GM10248 (cell line): ENCODE measurements around the gene KRTAP8-1.
A peak's percentile ranks its signal among the peaks of the same experiment; 100 is the strongest.

Experiments used
- CTCF ChIA-PET: fragments of 300-600 bp; sonication (Branson Sonifier 250); formaldehyde crosslinking; extraction: SDS; loops from one replicate; lab custom pipeline; 2021; ENCODE audit warnings: antibody characterized with exemption; lab: Yijun Ruan, JAX
- POLR2A ChIA-PET: fragments of 350-650 bp; sonication (Branson Sonifier 250); formaldehyde crosslinking; extraction: SDS; loops from one replicate; lab custom pipeline; 2020; ENCODE audit warnings: antibody characterized with exemption; lab: Yijun Ruan, JAX
- DNase-seq: peaks from one replicate; pipeline ENCODE4 v3.0.0; 2012; ENCODE audit errors: extremely low spot score
- TF ChIP-seq, protein P1 (sequence below): IDR thresholded peaks from 2 replicates; pipeline ENCODE4 v1.5.1; 2012; ENCODE audit warnings: mild to moderate bottlenecking, low read depth; ENCODE audit errors: extremely low read depth, missing control alignments, control extremely low read depth

KRTAP8-1 gene

GRCh38 chr21:30813174-30813573 is at the start of gene KRTAP8-1:
KRTAP8-1 (minus strand) TSS chr21:30813274; CDS start chr21:30813220, 54 bp downstream.
- no peak for DNase-seq
- ChIA-PET POLR2A (no interaction called here), CTCF (interaction anchor here (1.6 kb wide), 1 partner anchor 13 kb away, joined by 3 read pairs; no protein-coding TSS in a partner anchor)
- TF ChIP-seq, protein P1, sequence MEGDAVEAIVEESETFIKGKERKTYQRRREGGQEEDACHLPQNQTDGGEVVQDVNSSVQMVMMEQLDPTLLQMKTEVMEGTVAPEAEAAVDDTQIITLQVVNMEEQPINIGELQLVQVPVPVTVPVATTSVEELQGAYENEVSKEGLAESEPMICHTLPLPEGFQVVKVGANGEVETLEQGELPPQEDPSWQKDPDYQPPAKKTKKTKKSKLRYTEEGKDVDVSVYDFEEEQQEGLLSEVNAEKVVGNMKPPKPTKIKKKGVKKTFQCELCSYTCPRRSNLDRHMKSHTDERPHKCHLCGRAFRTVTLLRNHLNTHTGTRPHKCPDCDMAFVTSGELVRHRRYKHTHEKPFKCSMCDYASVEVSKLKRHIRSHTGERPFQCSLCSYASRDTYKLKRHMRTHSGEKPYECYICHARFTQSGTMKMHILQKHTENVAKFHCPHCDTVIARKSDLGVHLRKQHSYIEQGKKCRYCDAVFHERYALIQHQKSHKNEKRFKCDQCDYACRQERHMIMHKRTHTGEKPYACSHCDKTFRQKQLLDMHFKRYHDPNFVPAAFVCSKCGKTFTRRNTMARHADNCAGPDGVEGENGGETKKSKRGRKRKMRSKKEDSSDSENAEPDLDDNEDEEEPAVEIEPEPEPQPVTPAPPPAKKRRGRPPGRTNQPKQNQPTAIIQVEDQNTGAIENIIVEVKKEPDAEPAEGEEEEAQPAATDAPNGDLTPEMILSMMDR, result no peak

- ChIA-PET CTCF (interaction anchor here (1.4 to 2.7 kb wide), 3 partner anchors 9 to 15 kb away, joined by 4 to 7 read pairs (median 6); no protein-coding TSS in a partner anchor), POLR2A (no interaction called here)
- TF ChIP-seq, protein P1, result no peak
- DNase-seq, result no peak
Measured at GRCh38 chr21:30847627-30848500, 34.8 kb upstream of the KRTAP8-1 start.

GRCh38 chr21:30842990-30843389 is 29.9 kb upstream of the KRTAP8-1 start:
- no peak for DNase-seq
- TF ChIP-seq, protein P1, result no peak
- POLR2A ChIA-PET, result no interaction called here
- CTCF ChIA-PET, result no interaction called here

DNA sequence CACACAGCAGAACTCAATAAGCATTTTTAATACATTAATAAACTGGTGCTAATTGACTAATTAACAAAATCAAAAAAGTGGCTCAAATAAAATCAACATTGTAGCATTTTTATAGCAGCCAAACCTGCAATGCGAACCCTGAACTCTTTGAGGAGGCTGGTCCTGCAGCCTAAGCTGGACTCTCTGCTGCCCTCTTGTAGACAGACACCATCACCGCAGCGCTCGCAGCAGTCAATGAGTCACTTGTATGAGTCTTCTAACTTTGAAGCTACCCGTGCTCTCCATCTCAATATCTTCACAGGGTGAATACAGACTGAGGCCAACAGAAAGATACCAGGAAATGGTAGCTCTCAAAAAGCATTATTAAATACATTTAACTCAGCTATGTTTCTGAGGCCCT is 26.2 kb upstream of the KRTAP8-1 start:
- TF ChIP-seq, protein P1, result no peak
- DNase-seq, result peak; percentile 23
- POLR2A ChIA-PET, result no interaction called here
- CTCF ChIA-PET, result interaction anchor here (1.1 kb wide), 1 partner anchor 10 kb away, joined by 3 read pairs; no protein-coding TSS in a partner anchor

DNA sequence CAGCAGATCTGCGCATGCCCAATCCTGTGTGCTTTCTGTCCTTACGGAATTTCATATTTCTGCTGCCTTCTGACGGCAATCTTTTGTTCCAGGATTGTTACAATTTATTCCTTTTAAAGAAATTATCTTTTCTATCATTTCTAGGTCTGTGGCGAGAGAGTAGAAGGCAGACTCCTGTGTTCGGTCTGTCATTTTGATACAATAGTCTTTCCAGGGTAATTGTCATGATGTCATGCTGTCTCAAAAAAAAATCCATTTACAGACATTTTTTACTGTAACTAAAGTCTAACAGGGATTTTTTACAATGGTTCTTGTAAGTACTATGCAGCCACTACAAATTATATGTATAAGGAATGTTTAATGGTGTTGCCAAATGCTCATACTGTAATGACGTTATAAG is 25.5 kb upstream of the KRTAP8-1 start:
- TF ChIP-seq, protein P1, result no peak
- POLR2A ChIA-PET, result no interaction called here
- no peak for DNase-seq
- CTCF ChIA-PET, result interaction anchor here (1.5 kb wide), 1 partner anchor 12 kb away, joined by 3 read pairs; no protein-coding TSS in a partner anchor

DNA sequence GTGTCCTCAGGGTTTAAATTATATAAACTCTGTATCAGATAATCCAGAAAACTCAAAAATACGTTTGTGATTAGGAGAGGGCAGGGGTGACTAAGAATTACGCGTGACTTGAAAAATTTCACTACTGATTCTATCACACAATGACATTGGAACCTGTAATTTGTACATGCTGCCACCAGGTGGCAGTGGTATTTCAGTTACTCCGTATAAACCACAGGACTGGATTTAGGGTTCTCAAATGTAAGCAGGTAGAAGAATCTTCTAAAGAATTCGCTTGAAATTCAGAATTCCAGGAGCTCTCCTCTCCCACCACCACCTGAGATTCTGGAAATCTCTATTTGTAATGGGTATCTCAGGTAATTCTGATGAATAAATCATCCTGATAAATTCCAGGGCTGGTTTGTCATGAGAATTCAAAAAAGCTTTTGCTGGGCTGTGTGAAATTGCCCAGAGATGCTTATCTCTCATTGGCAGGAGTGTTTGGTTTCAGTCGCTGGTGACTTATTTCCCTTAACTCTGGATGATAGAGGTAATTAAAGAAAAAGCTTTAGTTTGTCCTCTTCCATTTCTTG is 18.2 kb upstream of the KRTAP8-1 start:
- ChIA-PET POLR2A (no interaction called here), CTCF (interaction anchor here (1.1 to 2.1 kb wide), 6 partner anchors 11 to 256 kb away, joined by 3 to 14 read pairs (median 3); no protein-coding TSS in a partner anchor)
- TF ChIP-seq, protein P1, result peak; percentile 46
- DNase-seq, result peak; percentile 17
